ENCODE data around the gene TSPEAR. TPM values are rescaled to one million over a fixed set of nuclear protein-coding genes. Genes with fewer than 3 reads are reported as not detected.

TSPEAR gene
- total and polyA plus RNA-seq, 9 of the 15 experiments (the other 6 are each of a cell fraction or from before 2014, with no cell fraction given), result not detected

- TF ChIP-seq E2F5 (CRISPR knock-in tag; IDR thresholded peaks at IDR 0.05) (no peak), BDP1 (IDR thresholded peaks at IDR 0.05; ENCODE audit: insufficient read depth, insufficient read length) (no peak), CBX1 (IDR thresholded peaks at IDR 0.05; ENCODE audit: low read depth) (no peak), GATAD2A (IDR thresholded peaks at IDR 0.05) (no peak), VEZF1 (CRISPR knock-in tag; IDR thresholded peaks at IDR 0.05) (no peak), ZNF79 (CRISPR knock-in tag; IDR thresholded peaks at IDR 0.05; ENCODE audit: low read depth) (no peak), CTCF (IDR thresholded peaks at IDR 0.05 in 2 of 3, conservative IDR thresholded peaks at IDR 0.05 in 1 of 3; ENCODE audit: insufficient read depth in 2 of 3, low read depth in 1 of 3, low read length in 3 of 3) (no peak), KDM4B (IDR thresholded peaks at IDR 0.05; ENCODE audit: borderline replicate concordance in 2 of 2, low read depth in 1 of 2) (no peak), CBX2 (IDR thresholded peaks at IDR 0.05; ENCODE audit: insufficient read depth, low read length, poor library complexity, severe bottlenecking) (no peak), NBN (IDR thresholded peaks at IDR 0.05; ENCODE audit: low read depth) (no peak), ELF1 (tag; IDR thresholded peaks at IDR 0.05) (no peak), TAF1 (IDR thresholded peaks at IDR 0.05; ENCODE audit: control insufficient read depth, extremely low read depth, insufficient read depth, low read length, severe bottlenecking) (no peak), ETV1 (tag; conservative IDR thresholded peaks at IDR 0.05; ENCODE audit: low read depth) (no peak)
Measured at GRCh38 chr21:44494418-44494817, 217.0 kb downstream of the TSPEAR start (continued).
